ENCODE measurements around the gene ZNF316.

GRCh38 chr7:6648066-6648814, 11.1 kb downstream of the ZNF316 start:
- TF ChIP-seq, protein P1, sequence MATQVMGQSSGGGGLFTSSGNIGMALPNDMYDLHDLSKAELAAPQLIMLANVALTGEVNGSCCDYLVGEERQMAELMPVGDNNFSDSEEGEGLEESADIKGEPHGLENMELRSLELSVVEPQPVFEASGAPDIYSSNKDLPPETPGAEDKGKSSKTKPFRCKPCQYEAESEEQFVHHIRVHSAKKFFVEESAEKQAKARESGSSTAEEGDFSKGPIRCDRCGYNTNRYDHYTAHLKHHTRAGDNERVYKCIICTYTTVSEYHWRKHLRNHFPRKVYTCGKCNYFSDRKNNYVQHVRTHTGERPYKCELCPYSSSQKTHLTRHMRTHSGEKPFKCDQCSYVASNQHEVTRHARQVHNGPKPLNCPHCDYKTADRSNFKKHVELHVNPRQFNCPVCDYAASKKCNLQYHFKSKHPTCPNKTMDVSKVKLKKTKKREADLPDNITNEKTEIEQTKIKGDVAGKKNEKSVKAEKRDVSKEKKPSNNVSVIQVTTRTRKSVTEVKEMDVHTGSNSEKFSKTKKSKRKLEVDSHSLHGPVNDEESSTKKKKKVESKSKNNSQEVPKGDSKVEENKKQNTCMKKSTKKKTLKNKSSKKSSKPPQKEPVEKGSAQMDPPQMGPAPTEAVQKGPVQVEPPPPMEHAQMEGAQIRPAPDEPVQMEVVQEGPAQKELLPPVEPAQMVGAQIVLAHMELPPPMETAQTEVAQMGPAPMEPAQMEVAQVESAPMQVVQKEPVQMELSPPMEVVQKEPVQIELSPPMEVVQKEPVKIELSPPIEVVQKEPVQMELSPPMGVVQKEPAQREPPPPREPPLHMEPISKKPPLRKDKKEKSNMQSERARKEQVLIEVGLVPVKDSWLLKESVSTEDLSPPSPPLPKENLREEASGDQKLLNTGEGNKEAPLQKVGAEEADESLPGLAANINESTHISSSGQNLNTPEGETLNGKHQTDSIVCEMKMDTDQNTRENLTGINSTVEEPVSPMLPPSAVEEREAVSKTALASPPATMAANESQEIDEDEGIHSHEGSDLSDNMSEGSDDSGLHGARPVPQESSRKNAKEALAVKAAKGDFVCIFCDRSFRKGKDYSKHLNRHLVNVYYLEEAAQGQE (IDR thresholded peaks at IDR 0.05; ENCODE audit: unreplicated experiment) = no peak
- TF ChIP-seq, protein P2, sequence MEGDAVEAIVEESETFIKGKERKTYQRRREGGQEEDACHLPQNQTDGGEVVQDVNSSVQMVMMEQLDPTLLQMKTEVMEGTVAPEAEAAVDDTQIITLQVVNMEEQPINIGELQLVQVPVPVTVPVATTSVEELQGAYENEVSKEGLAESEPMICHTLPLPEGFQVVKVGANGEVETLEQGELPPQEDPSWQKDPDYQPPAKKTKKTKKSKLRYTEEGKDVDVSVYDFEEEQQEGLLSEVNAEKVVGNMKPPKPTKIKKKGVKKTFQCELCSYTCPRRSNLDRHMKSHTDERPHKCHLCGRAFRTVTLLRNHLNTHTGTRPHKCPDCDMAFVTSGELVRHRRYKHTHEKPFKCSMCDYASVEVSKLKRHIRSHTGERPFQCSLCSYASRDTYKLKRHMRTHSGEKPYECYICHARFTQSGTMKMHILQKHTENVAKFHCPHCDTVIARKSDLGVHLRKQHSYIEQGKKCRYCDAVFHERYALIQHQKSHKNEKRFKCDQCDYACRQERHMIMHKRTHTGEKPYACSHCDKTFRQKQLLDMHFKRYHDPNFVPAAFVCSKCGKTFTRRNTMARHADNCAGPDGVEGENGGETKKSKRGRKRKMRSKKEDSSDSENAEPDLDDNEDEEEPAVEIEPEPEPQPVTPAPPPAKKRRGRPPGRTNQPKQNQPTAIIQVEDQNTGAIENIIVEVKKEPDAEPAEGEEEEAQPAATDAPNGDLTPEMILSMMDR (conservative IDR thresholded peaks at IDR 0.05; ENCODE audit: low read depth in 2 of 2) = no peak
- TF ChIP-seq STAT1 (IDR thresholded peaks at IDR 0.05; ENCODE audit: unreplicated experiment) (no peak), JUNB (IDR thresholded peaks at IDR 0.05; ENCODE audit: unreplicated experiment) (no peak), POLR2AphosphoS5 (IDR thresholded peaks at IDR 0.05; ENCODE audit: low read depth) (no peak), EZH2 (IDR thresholded peaks at IDR 0.05; ENCODE audit: low read depth, unreplicated experiment) (no peak), EZH2phosphoT487 (IDR thresholded peaks at IDR 0.05; ENCODE audit: unreplicated experiment) (no peak), CREB1 (CRISPR knock-in tag; IDR thresholded peaks at IDR 0.05; ENCODE audit: low read depth) (no peak), NANOG (IDR thresholded peaks at IDR 0.05; ENCODE audit: borderline replicate concordance) (no peak), ZNF331 (CRISPR knock-in tag; IDR thresholded peaks at IDR 0.05; ENCODE audit: low read depth) (no peak)

Data from GM23338 (cell line).